Mesothelial cell of epicardium (in vitro differentiated cells): ENCODE results near the gene FLNB. TPM values are rescaled to one million over a fixed set of nuclear protein-coding genes. Genes with fewer than 3 reads are reported as not detected.

Source experiments
- DNase-seq, 2 experiments: peaks; one replicate each; pipeline ENCODE4 v3.0.0; 2021; ENCODE audit warnings: low spot score in 2 of 2; ENCODE audit not compliant: unreplicated experiment in 2 of 2
- H3K27ac Mint-ChIP-seq: 2 replicates; pipeline ENCODE4 v1.8.0; 2021; ENCODE audit warnings: mixed read lengths
- H3K27me3 Mint-ChIP-seq: 2 replicates; pipeline ENCODE4 v1.8.0; 2021; ENCODE audit warnings: low read depth, mixed read lengths
- H3K36me3 Mint-ChIP-seq: 2 replicates; pipeline ENCODE4 v1.8.0; 2021; ENCODE audit warnings: mixed read lengths
- H3K4me1 Mint-ChIP-seq: 2 replicates; pipeline ENCODE4 v1.8.0; 2021; ENCODE audit warnings: mixed read lengths
- H3K4me3 Mint-ChIP-seq: 2 replicates; pipeline ENCODE4 v1.8.0; 2021; ENCODE audit warnings: mild to moderate bottlenecking, moderate library complexity, mixed read lengths
- H3K9me3 Mint-ChIP-seq: 2 replicates; pipeline ENCODE4 v1.8.0; 2021; ENCODE audit warnings: mixed read lengths
- total RNA-seq: library from RNA; stranded (reverse); gene quantifications from 3 replicates; pipeline ENCODE4 v1.2.1, GENCODE V29; 2021
- TF ChIP-seq, protein P1 (sequence below): fragments of 200-600 bp; sonication (generic); IDR thresholded peaks from one replicate; pipeline ENCODE4 v1.5.0; 2021; ENCODE audit warnings: antibody characterized with exemption; ENCODE audit not compliant: unreplicated experiment

The FLNB gene
- total RNA-seq, 1 donor from 2014 or later: 190 TPM

DNA sequence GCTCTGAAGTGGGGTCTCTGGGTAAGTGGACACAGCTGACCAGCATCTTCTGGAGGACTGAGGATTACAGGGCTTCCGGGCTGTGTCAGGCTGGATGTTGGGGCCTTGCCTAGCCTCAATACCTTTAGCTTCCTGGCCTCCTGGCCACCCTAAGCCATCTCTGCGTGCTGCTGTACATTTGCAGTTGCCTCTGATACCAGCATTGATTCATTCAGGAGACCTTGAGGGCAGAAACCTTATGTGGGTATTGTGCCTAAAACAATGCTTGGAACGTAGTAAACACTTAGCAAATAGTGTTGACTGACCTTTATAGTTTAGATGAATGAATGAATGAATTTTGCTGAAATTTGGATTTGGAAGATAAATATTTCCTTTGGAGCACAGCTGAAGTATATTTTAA, 97.0 kb downstream of the FLNB start:
- H3K27me3 Mint-ChIP-seq: no peaks in the 10 kb centered on the region
- no peak for DNase-seq
- H3K36me3 Mint-ChIP-seq: peaks cover 67% of the 10 kb centered on the region
- no peaks in the 10 kb centered on the region for H3K9me3 Mint-ChIP-seq
- no peak overlapping the region for H3K27ac Mint-ChIP-seq
- TF ChIP-seq, protein P1, sequence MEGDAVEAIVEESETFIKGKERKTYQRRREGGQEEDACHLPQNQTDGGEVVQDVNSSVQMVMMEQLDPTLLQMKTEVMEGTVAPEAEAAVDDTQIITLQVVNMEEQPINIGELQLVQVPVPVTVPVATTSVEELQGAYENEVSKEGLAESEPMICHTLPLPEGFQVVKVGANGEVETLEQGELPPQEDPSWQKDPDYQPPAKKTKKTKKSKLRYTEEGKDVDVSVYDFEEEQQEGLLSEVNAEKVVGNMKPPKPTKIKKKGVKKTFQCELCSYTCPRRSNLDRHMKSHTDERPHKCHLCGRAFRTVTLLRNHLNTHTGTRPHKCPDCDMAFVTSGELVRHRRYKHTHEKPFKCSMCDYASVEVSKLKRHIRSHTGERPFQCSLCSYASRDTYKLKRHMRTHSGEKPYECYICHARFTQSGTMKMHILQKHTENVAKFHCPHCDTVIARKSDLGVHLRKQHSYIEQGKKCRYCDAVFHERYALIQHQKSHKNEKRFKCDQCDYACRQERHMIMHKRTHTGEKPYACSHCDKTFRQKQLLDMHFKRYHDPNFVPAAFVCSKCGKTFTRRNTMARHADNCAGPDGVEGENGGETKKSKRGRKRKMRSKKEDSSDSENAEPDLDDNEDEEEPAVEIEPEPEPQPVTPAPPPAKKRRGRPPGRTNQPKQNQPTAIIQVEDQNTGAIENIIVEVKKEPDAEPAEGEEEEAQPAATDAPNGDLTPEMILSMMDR: no peak
- no peak overlapping the region for H3K4me3 Mint-ChIP-seq
- H3K4me1 Mint-ChIP-seq: peaks cover 24% of the 10 kb centered on the region

DNA sequence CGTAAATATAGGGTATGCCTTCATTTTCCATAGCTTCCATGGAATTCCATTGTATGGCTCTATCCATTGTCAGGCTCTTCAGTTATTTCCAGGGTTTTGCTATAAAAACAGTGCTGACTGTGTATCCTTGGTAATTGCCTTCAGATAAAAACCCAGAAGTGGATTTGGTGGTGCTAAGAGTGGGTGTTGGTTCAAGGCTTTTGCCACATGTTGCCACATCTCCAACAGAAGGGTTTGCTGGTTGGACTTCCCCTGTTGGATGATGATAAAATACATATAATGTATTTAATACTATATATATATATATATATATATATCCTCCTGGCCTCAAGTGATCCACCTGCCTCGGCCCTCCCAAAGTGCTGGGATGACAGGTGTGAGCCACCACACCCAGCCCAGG, 97.8 kb downstream of the FLNB start:
- no peak overlapping the region for H3K4me3 Mint-ChIP-seq
- DNase-seq: no peak
- TF ChIP-seq, protein P1: no peak
- H3K27me3 Mint-ChIP-seq: no peaks in the 10 kb centered on the region
- H3K27ac Mint-ChIP-seq: no peak overlapping the region
- H3K4me1 Mint-ChIP-seq: peaks cover 27% of the 10 kb centered on the region
- peaks cover 64% of the 10 kb centered on the region for H3K36me3 Mint-ChIP-seq
- no peaks in the 10 kb centered on the region for H3K9me3 Mint-ChIP-seq

DNA sequence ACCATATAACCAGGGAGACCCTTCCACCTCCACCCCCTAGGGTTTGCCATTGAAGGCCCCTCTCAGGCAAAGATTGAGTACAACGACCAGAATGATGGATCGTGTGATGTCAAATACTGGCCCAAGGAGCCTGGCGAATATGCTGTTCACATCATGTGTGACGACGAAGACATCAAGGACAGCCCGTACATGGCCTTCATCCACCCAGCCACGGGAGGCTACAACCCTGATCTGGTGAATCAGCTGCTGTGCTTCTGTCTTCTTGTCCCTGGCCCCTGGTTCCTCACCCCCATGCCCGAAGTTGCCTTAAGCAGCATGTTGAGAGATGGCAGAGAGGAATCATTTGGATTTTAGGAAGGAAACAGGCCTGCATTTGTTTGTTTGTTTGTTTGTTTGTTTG, 98.4 kb downstream of the FLNB start:
- TF ChIP-seq, protein P1: no peak
- Mint-ChIP-seq H3K27me3 (no peaks in the 10 kb centered on the region), H3K27ac (no peak overlapping the region), H3K4me1 (peaks cover 32% of the 10 kb centered on the region), H3K4me3 (no peak overlapping the region), H3K9me3 (no peaks in the 10 kb centered on the region), H3K36me3 (peaks cover 60% of the 10 kb centered on the region)
- no peak for DNase-seq

DNA sequence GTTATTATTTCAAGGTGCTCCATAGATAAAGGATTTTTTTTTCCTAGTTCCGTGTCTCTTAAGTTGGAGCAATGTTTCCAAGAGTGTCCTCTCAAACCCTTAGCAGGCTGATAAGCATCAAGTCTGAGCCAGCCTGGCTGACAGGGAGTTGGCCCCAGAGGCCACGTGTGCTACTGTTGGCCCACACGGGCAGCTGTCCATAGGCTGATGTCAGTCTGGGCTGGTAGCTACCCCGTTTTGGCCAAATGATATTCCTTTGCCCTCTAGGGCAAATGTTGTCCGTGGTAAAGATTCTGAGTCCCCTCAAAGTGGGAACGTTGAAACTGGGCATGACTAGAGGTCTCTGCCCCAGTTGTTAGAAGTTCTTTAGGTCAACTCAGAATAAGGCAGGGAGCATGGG, 99.4 kb downstream of the FLNB start:
- H3K4me3 Mint-ChIP-seq: no peak overlapping the region

DNA sequence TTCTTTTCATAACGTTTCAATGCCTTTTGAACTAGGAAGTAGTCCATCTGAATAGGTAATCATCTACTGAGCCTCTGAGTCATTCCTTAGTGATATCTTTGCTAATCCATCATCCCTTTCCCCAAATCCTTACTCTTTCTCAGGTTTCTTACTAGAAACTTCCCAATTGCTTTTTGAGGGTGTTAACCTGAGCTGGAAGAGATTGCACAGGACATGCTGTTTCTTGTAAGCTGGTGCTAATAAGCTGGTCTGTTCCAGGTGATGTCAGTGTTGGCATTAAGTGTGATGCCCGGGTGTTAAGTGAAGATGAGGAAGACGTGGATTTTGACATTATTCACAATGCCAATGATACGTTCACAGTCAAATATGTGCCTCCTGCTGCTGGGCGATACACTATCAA, 101.5 kb downstream of the FLNB start:
- H3K36me3 Mint-ChIP-seq: peaks cover 52% of the 10 kb centered on the region
- peaks cover 19% of the 10 kb centered on the region for H3K4me1 Mint-ChIP-seq
- no peak overlapping the region for H3K4me3 Mint-ChIP-seq
- DNase-seq: no peak
- no peaks in the 10 kb centered on the region for H3K27me3 Mint-ChIP-seq
- H3K9me3 Mint-ChIP-seq: no peaks in the 10 kb centered on the region
- TF ChIP-seq, protein P1: no peak
- H3K27ac Mint-ChIP-seq: no peak overlapping the region

More for the DNA sequence above, 99.4 kb downstream of the FLNB start:
- Mint-ChIP-seq H3K9me3 (no peaks in the 10 kb centered on the region), H3K4me1 (peaks cover 36% of the 10 kb centered on the region), H3K27me3 (no peaks in the 10 kb centered on the region), H3K27ac (no peak overlapping the region), H3K36me3 (peaks cover 55% of the 10 kb centered on the region)
- TF ChIP-seq, protein P1: no peak
- DNase-seq: no peak
